ENCODE data around the gene PSMD1.

The PSMD1 gene

GRCh38 chr2:231034291-231034882 is 22.3 kb upstream of the PSMD1 start:
- in situ Hi-C loops (cut with MboI; ENCODE audit: low sequenced_read_pairs, unreplicated experiment) = no loop called here
- TF ChIP-seq CTCF (IDR thresholded peaks at IDR 0.05; ENCODE audit: borderline replicate concordance, control extremely low read depth, extremely low read depth, insufficient read depth, missing control alignments) = no peak
- DNase-seq (ENCODE audit: low spot score) = no peak

DNA sequence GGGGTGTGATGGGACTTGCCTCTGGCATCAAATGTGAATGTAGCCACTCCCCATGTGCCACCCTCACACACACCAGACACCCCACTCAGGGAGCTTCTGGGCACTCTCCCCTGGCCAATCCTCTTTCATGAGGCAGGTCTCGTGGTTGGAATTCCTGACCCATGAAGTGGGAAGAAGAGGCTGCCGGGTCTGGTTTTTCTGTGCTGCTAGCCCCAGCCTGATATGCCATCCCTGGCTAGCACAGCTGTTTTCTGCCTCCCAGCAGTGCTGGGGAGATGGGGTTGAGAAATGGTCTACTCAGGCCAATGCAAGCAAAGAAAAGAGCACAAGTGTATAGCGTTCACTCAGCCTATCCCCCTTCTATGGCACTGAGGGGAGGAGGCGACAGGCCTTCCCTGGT is 20.5 kb upstream of the PSMD1 start:
- no peak for DNase-seq (ENCODE audit: low spot score)
- in situ Hi-C loops (cut with MboI; ENCODE audit: low sequenced_read_pairs, unreplicated experiment) = no loop called here
- no peak for TF ChIP-seq CTCF (IDR thresholded peaks at IDR 0.05; ENCODE audit: borderline replicate concordance, control extremely low read depth, extremely low read depth, insufficient read depth, missing control alignments)

DNA sequence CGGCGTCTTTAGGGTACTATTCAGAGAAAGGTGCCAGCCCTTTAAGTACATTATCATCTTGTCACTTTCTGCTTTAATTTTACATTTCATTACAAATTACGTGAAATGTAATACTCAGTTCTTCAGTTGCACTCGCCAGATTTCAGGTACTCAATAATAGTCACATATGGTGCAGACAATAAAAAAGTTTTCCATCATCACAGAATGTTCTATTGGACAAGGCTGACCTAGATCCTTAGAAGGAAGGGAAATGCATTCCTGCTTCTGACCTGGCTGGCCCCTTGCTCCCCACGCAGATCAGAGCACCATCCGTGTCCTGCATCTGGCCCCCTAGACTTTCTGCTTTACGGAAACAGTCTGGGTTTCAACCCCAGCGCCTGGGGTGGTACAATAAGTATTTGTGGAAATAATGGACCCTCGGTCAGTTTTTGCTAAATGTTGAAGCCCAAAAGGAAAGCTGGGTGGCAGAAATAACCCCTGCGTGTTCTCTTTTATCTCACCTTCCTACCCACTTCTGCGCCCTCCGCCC is 20.0 kb upstream of the PSMD1 start:
- TF ChIP-seq CTCF (IDR thresholded peaks at IDR 0.05; ENCODE audit: borderline replicate concordance, control extremely low read depth, extremely low read depth, insufficient read depth, missing control alignments) = no peak
- in situ Hi-C loops (cut with MboI; ENCODE audit: low sequenced_read_pairs, unreplicated experiment) = no loop called here
- no peak for DNase-seq (ENCODE audit: low spot score)

DNA sequence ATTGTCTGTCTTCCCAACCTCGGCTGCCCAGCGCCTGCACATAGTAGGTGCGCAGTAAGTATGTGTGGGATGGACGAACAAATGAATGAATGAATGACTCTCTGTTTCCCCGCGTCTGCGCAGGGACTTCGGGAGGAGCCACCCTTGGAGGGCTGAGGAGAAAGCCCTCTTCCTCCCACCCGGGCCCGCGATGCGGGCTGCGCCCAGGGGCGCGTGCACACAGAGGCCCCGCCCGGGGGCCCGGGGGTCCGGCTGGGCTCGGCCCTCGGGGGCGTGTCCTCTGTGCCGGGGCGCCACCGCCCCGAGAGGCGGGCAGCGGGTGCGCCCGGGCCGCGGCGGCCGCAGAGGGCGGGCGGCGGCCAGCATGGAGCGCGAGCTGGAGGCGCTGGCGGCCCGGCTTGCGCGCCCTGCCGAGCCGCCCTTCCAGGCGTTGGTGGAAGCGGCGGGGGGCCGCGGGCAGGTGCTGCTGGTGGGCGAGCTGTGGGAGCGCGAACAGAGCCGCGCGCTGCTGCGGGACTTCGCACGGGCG is 19.4 kb upstream of the PSMD1 start, which contains the start of gene C2orf72:
Gene C2orf72, plus strand, starts transcription at position 322 of the 529 bp plus-strand sequence. Its CDS starts 43 bp downstream, at position 365.
- in situ Hi-C loops (cut with MboI; ENCODE audit: low sequenced_read_pairs, unreplicated experiment) = no loop called here
- peak; percentile 66 for DNase-seq (ENCODE audit: low spot score)
- TF ChIP-seq CTCF (IDR thresholded peaks at IDR 0.05; ENCODE audit: borderline replicate concordance, control extremely low read depth, extremely low read depth, insufficient read depth, missing control alignments) = no peak

GRCh38 chr2:231037731-231038482 is 18.8 kb upstream of the PSMD1 start:
- peak; percentile 69 for DNase-seq (ENCODE audit: low spot score)
- peak; percentile 21 for TF ChIP-seq CTCF (IDR thresholded peaks at IDR 0.05; ENCODE audit: borderline replicate concordance, control extremely low read depth, extremely low read depth, insufficient read depth, missing control alignments)
- in situ Hi-C loops (cut with MboI; ENCODE audit: low sequenced_read_pairs, unreplicated experiment) = no loop called here

DNA sequence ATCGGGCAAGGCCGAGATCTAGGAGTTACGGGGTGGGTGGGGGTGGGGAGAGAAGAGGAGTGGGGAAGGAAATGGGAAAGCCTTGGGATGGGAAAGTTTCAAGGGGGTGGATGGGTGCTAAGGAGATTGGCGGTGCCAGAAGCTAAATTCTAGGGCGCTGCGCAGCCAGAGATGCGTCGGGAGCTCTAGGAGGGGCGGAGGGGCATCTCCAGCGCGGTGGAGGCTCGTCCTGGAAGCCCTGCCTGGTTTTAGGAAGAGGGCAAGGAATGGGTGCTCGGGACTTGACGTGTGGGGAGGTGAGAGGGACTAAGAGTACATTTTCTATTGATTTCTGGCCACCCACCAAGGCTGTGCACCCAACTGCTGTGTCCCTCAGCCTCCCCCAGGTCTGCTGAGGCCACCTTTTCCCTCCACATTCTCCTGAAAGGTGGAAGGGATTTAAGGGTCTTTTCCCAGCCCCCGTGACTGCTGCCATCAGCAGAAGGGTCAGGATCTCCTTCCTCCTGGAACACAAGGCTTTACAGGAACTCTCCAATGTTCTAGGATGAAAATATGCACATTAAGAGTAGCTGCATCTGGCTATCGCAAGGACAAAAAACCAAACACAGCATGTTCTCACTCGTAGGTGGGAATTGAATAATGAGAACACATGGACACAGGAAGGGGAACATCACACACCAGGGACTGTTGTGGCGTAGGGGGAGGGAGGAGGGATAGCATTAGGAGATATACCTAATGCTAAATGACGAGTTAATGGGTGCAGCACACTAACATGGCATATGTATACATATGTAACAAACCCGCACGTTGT is 18.0 kb upstream of the PSMD1 start:
- DNase-seq (ENCODE audit: low spot score) = no peak
- no peak for TF ChIP-seq CTCF (IDR thresholded peaks at IDR 0.05; ENCODE audit: borderline replicate concordance, control extremely low read depth, extremely low read depth, insufficient read depth, missing control alignments)
- in situ Hi-C loops (cut with MboI; ENCODE audit: low sequenced_read_pairs, unreplicated experiment) = no loop called here
